Muscle of leg (tissue), 11 donors: ENCODE results near the gene EFHB. TPM values are rescaled to one million over a fixed set of nuclear protein-coding genes. Genes with fewer than 3 reads are reported as not detected.
A peak's percentile ranks its signal among the peaks of the same experiment; 100 is the strongest.
"Not testable (repeated sequence)": the region's sequence is repeated elsewhere in the genome, so short reads cannot be mapped to it uniquely, and the experiment has no call there.

Experiments used
- DNase-seq: peaks from one replicate; pipeline ENCODE4 v3.0.0; 2013
- H3K27ac ChIP-seq: one replicate; pipeline ENCODE4 v1.5.1; 2013; ENCODE audit warnings: mild to moderate bottlenecking, low read length, control low read depth
- H3K27me3 ChIP-seq: one replicate; pipeline ENCODE4 v1.6.1; 2013; ENCODE audit warnings: low read length; ENCODE audit not compliant: control insufficient read depth, insufficient read depth
- H3K36me3 ChIP-seq: one replicate; pipeline ENCODE4 v1.6.1; 2013; ENCODE audit warnings: low read length; ENCODE audit not compliant: control insufficient read depth, insufficient read depth
- H3K4me1 ChIP-seq: one replicate; pipeline ENCODE4 v1.6.1; 2013; ENCODE audit warnings: low read length; ENCODE audit not compliant: control insufficient read depth, insufficient read depth
- H3K4me3 ChIP-seq: one replicate; pipeline ENCODE4 v1.5.1; 2013; ENCODE audit warnings: low read length, control low read depth
- H3K9me3 ChIP-seq: replicated peaks from 2 replicates; pipeline ENCODE4 v1.6.1; 2013; ENCODE audit warnings: low read depth, low read length; ENCODE audit not compliant: control insufficient read depth
- WGBS: methylation state at CpG from one replicate; pipeline ENCODE4 v1.1.5; 2013; ENCODE audit warnings: missing lambda C conversion rate; ENCODE audit not compliant: insufficient coverage; 5-methylcytosine and 5-hydroxymethylcytosine counted together
- polyA plus RNA-seq, 8 donors: library from polyadenylated mRNA; unstranded; fragments of 120-200 nt; gene quantifications; one replicate each; pipeline versions ENCODE4 v1.2.1 to v1.2.3, GENCODE V29; 2013; ENCODE audit warnings: inconsistent platforms in 1 of 8, low replicate concordance in 1 of 8; ENCODE audit not compliant: insufficient read length in 8 of 8, insufficient read depth in 1 of 8
- total RNA-seq: library from RNA; stranded (reverse); fragments of 120-200 nt; gene quantifications from one replicate; pipeline ENCODE4 v1.2.4, GENCODE V29; 2013

EFHB gene
- total and polyA plus RNA-seq, 9 donors = 0.47 to 2.2 (median 0.89) TPM

GRCh38 chr3:19899264-19899663 is 34.8 kb downstream of the EFHB start:
- H3K4me3 ChIP-seq = no peak overlapping the region
- H3K36me3 ChIP-seq = no peaks in the 10 kb centered on the region
- H3K4me1 ChIP-seq = no peaks in the 10 kb centered on the region
- no peaks in the 10 kb centered on the region for H3K9me3 ChIP-seq
- H3K27me3 ChIP-seq = no peaks in the 10 kb centered on the region
- no CpG with 5 or more reads among the region's 2 CpGs for WGBS
- H3K27ac ChIP-seq = no peak overlapping the region
- no peak for DNase-seq

- Histone ChIP-seq H3K4me3 (no peak overlapping the region), H3K36me3 (no peaks in the 10 kb centered on the region), H3K27me3 (no peaks in the 10 kb centered on the region), H3K9me3 (no peaks in the 10 kb centered on the region), H3K4me1 (no peaks in the 10 kb centered on the region), H3K27ac (no peak overlapping the region)
- no peak for DNase-seq
- WGBS = no CpG with 5 or more reads among the region's 2 CpGs
Measured at GRCh38 chr3:19898721-19899120, 35.3 kb downstream of the EFHB start.

GRCh38 chr3:19891740-19892139 is 42.3 kb downstream of the EFHB start:
- no peak for DNase-seq
- WGBS = no CpG with 5 or more reads among the region's 1 CpG
- H3K27ac ChIP-seq = no peak overlapping the region
- no peak overlapping the region for H3K4me3 ChIP-seq
- no peaks in the 10 kb centered on the region for H3K27me3 ChIP-seq
- no peaks in the 10 kb centered on the region for H3K36me3 ChIP-seq
- no peaks in the 10 kb centered on the region for H3K9me3 ChIP-seq
- H3K4me1 ChIP-seq = no peaks in the 10 kb centered on the region

- no peaks in the 10 kb centered on the region for H3K36me3 ChIP-seq
- H3K27ac ChIP-seq = no peak overlapping the region
- no peaks in the 10 kb centered on the region for H3K27me3 ChIP-seq
- H3K4me1 ChIP-seq = no peaks in the 10 kb centered on the region
- no peak overlapping the region for H3K4me3 ChIP-seq
- no peaks in the 10 kb centered on the region for H3K9me3 ChIP-seq
- 29% methylated on average over 1 of the region's 5 CpGs for WGBS
- no peak for DNase-seq
Measured at GRCh38 chr3:19888428-19889152, 45.4 kb downstream of the EFHB start.

GRCh38 chr3:19887122-19887521 is 46.9 kb downstream of the EFHB start:
- H3K27ac ChIP-seq, H3K4me3 ChIP-seq: not testable (repeated sequence)

GRCh38 chr3:19886404-19886803 is 47.6 kb downstream of the EFHB start:
- Histone ChIP-seq H3K27ac (no peak overlapping the region), H3K9me3 (no peaks in the 10 kb centered on the region), H3K27me3 (no peaks in the 10 kb centered on the region), H3K4me3 (no peak overlapping the region), H3K4me1 (no peaks in the 10 kb centered on the region), H3K36me3 (no peaks in the 10 kb centered on the region)
- no peak for DNase-seq

More at GRCh38 chr3:19887122-19887521, 46.9 kb downstream of the EFHB start:
- H3K4me1 ChIP-seq, DNase-seq, H3K27me3 ChIP-seq, H3K36me3 ChIP-seq, H3K9me3 ChIP-seq: not testable (repeated sequence)
- WGBS = no CpG with 5 or more reads among the region's 4 CpGs

GRCh38 chr3:19885468-19885867 is 48.5 kb downstream of the EFHB start:
- WGBS = 60% methylated on average over 1 of the region's 5 CpGs
- DNase-seq = peak; percentile 22
- H3K36me3 ChIP-seq = no peaks in the 10 kb centered on the region
- no peak overlapping the region for H3K27ac ChIP-seq
- H3K4me1 ChIP-seq = no peaks in the 10 kb centered on the region
- H3K9me3 ChIP-seq = no peaks in the 10 kb centered on the region
- no peaks in the 10 kb centered on the region for H3K27me3 ChIP-seq
- no peak overlapping the region for H3K4me3 ChIP-seq

- Histone ChIP-seq H3K4me3 (no peak overlapping the region), H3K36me3 (no peaks in the 10 kb centered on the region), H3K27me3 (no peaks in the 10 kb centered on the region), H3K4me1 (no peaks in the 10 kb centered on the region), H3K27ac (no peak overlapping the region), H3K9me3 (no peaks in the 10 kb centered on the region)
- DNase-seq = no peak
Measured at GRCh38 chr3:19881852-19882251, 52.2 kb downstream of the EFHB start.

GRCh38 chr3:19881036-19881435 is 53.0 kb downstream of the EFHB start:
- no peaks in the 10 kb centered on the region for H3K9me3 ChIP-seq
- H3K27ac ChIP-seq = no peak overlapping the region
- DNase-seq = no peak
- no peak overlapping the region for H3K4me3 ChIP-seq
- H3K27me3 ChIP-seq = no peaks in the 10 kb centered on the region
- H3K36me3 ChIP-seq = no peaks in the 10 kb centered on the region
- no peaks in the 10 kb centered on the region for H3K4me1 ChIP-seq

GRCh38 chr3:19877656-19878055 is 56.4 kb downstream of the EFHB start:
- WGBS = no CpG with 5 or more reads among the region's 3 CpGs
- Histone ChIP-seq H3K36me3 (no peaks in the 10 kb centered on the region), H3K27ac (no peak overlapping the region), H3K27me3 (no peaks in the 10 kb centered on the region), H3K9me3 (no peaks in the 10 kb centered on the region), H3K4me3 (no peak overlapping the region), H3K4me1 (no peaks in the 10 kb centered on the region)
- DNase-seq = no peak

- no peak overlapping the region for H3K4me3 ChIP-seq
- H3K36me3 ChIP-seq = no peaks in the 10 kb centered on the region
- DNase-seq = peak; percentile 77
- no CpG with 5 or more reads among the region's 7 CpGs for WGBS
- H3K4me1 ChIP-seq = no peaks in the 10 kb centered on the region
- no peak overlapping the region for H3K27ac ChIP-seq
- no peaks in the 10 kb centered on the region for H3K27me3 ChIP-seq
- H3K9me3 ChIP-seq = no peaks in the 10 kb centered on the region
Measured at GRCh38 chr3:19866751-19867347, 67.2 kb downstream of the EFHB start.
